ENCODE measurements around the gene CDC37. TPM values are rescaled to one million over a fixed set of nuclear protein-coding genes. Genes with fewer than 3 reads are reported as not detected.

The CDC37 gene
- total and polyA plus RNA-seq, 2 experiments from 2014 or later = 229 to 298 TPM

- Histone ChIP-seq H3K4me3 (peak overlapping the region; percentile 26), H3K4me1 (ENCODE audit: low read depth) (peaks cover 15% of the 10 kb centered on the region), H3K27me3 (peaks cover 70% of the 10 kb centered on the region), H3K27ac (no peak overlapping the region), H3K9me3 (ENCODE audit: low read depth) (no peaks in the 10 kb centered on the region), H3K36me3 (no peaks in the 10 kb centered on the region)
- peak; percentile 11 for TF ChIP-seq CTCF (IDR thresholded peaks at IDR 0.05; ENCODE audit: low read depth, low read length)
- DNase-seq (ENCODE audit: low read depth in 1 of 2, low spot score in 1 of 2) = peak; percentile 28 to 30
Measured at GRCh38 chr19:10418485-10419199, 15.3 kb upstream of the CDC37 start.

- H3K27me3 ChIP-seq = peaks cover 65% of the 10 kb centered on the region
- H3K36me3 ChIP-seq = no peaks in the 10 kb centered on the region
- no peak for DNase-seq (ENCODE audit: low read depth in 1 of 2, low spot score in 1 of 2)
- no peak for TF ChIP-seq CTCF (IDR thresholded peaks at IDR 0.05; ENCODE audit: low read depth, low read length)
- no peak overlapping the region for H3K4me3 ChIP-seq
- no peaks in the 10 kb centered on the region for H3K9me3 ChIP-seq (ENCODE audit: low read depth)
- H3K27ac ChIP-seq = no peak overlapping the region
- H3K4me1 ChIP-seq (ENCODE audit: low read depth) = peaks cover 15% of the 10 kb centered on the region
Measured at GRCh38 chr19:10418235-10418484, 14.8 kb upstream of the CDC37 start.

- peaks cover 60% of the 10 kb centered on the region for H3K27me3 ChIP-seq
- H3K9me3 ChIP-seq (ENCODE audit: low read depth) = no peaks in the 10 kb centered on the region
- no peak overlapping the region for H3K4me3 ChIP-seq
- H3K27ac ChIP-seq = no peak overlapping the region
- H3K4me1 ChIP-seq (ENCODE audit: low read depth) = peaks cover 15% of the 10 kb centered on the region
- DNase-seq (ENCODE audit: low read depth in 1 of 2, low spot score in 1 of 2) = peak in 1 of 2 donors; percentile 44
- no peaks in the 10 kb centered on the region for H3K36me3 ChIP-seq
- TF ChIP-seq CTCF (IDR thresholded peaks at IDR 0.05; ENCODE audit: low read depth, low read length) = no peak
Measured at GRCh38 chr19:10417541-10418234, 14.3 kb upstream of the CDC37 start.

GRCh38 chr19:10416380-10417257 lies 13.3 kb upstream of the CDC37 start:
- Histone ChIP-seq H3K9me3 (ENCODE audit: low read depth) (no peaks in the 10 kb centered on the region), H3K36me3 (no peaks in the 10 kb centered on the region), H3K27ac (no peak overlapping the region), H3K27me3 (peaks cover 50% of the 10 kb centered on the region), H3K4me3 (peak overlapping the region; percentile 36), H3K4me1 (ENCODE audit: low read depth) (peaks cover 19% of the 10 kb centered on the region)
- DNase-seq (ENCODE audit: low read depth in 1 of 2, low spot score in 1 of 2) = peak; percentile 89 to 93
- TF ChIP-seq CTCF (IDR thresholded peaks at IDR 0.05; ENCODE audit: low read depth, low read length) = peak; percentile 87

GRCh38 chr19:10416083-10416379 lies 12.7 kb upstream of the CDC37 start:
- Histone ChIP-seq H3K9me3 (ENCODE audit: low read depth) (no peaks in the 10 kb centered on the region), H3K27ac (no peak overlapping the region), H3K36me3 (no peaks in the 10 kb centered on the region), H3K4me1 (ENCODE audit: low read depth) (peaks cover 19% of the 10 kb centered on the region), H3K27me3 (peaks cover 44% of the 10 kb centered on the region), H3K4me3 (peak overlapping the region; percentile 36)
- no peak for TF ChIP-seq CTCF (IDR thresholded peaks at IDR 0.05; ENCODE audit: low read depth, low read length)
- no peak for DNase-seq (ENCODE audit: low read depth in 1 of 2, low spot score in 1 of 2)

Data from cardiac muscle cell (in vitro differentiated cells and primary cell).